ENCODE results near the gene TBL2.

DNA sequence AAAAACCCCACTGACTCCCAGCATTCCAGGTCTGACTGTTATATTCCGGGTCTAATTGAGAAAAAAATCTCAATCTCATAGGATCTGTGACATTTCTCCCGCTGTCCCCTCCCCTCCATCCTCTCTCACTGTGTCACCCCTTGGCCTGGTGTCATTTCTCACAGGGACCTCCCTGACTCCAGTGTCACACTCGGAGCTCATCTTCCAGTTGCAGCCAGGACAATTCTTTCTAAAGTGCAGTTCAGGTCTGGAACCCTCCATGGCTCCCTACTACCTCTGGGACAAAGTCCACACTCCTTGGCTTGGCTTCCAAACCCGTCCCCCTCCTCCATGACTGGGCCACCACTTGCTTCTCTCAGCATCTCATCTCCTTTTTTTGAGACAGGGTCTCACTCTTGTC is 31.7 kb upstream of the TBL2 start:
- TF ChIP-seq, protein P1, sequence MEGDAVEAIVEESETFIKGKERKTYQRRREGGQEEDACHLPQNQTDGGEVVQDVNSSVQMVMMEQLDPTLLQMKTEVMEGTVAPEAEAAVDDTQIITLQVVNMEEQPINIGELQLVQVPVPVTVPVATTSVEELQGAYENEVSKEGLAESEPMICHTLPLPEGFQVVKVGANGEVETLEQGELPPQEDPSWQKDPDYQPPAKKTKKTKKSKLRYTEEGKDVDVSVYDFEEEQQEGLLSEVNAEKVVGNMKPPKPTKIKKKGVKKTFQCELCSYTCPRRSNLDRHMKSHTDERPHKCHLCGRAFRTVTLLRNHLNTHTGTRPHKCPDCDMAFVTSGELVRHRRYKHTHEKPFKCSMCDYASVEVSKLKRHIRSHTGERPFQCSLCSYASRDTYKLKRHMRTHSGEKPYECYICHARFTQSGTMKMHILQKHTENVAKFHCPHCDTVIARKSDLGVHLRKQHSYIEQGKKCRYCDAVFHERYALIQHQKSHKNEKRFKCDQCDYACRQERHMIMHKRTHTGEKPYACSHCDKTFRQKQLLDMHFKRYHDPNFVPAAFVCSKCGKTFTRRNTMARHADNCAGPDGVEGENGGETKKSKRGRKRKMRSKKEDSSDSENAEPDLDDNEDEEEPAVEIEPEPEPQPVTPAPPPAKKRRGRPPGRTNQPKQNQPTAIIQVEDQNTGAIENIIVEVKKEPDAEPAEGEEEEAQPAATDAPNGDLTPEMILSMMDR (IDR thresholded peaks at IDR 0.05 in 4 of 5, conservative IDR thresholded peaks at IDR 0.05 in 1 of 5), result no peak
- TF ChIP-seq POLR2A (IDR thresholded peaks at IDR 0.05), result no peak
